ENCODE results near the gene MXD3.

GRCh38 chr5:177359860-177360259 is 48.2 kb upstream of the MXD3 start:
- TF ChIP-seq, protein P1, sequence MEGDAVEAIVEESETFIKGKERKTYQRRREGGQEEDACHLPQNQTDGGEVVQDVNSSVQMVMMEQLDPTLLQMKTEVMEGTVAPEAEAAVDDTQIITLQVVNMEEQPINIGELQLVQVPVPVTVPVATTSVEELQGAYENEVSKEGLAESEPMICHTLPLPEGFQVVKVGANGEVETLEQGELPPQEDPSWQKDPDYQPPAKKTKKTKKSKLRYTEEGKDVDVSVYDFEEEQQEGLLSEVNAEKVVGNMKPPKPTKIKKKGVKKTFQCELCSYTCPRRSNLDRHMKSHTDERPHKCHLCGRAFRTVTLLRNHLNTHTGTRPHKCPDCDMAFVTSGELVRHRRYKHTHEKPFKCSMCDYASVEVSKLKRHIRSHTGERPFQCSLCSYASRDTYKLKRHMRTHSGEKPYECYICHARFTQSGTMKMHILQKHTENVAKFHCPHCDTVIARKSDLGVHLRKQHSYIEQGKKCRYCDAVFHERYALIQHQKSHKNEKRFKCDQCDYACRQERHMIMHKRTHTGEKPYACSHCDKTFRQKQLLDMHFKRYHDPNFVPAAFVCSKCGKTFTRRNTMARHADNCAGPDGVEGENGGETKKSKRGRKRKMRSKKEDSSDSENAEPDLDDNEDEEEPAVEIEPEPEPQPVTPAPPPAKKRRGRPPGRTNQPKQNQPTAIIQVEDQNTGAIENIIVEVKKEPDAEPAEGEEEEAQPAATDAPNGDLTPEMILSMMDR (IDR thresholded peaks at IDR 0.05): no peak
- TF ChIP-seq POLR2A (IDR thresholded peaks at IDR 0.05): no peak
- TF ChIP-seq POLR2AphosphoS5 (IDR thresholded peaks at IDR 0.05): no peak

Data from breast epithelium (tissue), 3 donors.